Activated CD4-positive, alpha-beta memory T cell treated with anti-CD3 and anti-CD28 coated beads for 36 hours (primary cell): Measurements from ENCODE around the gene KMT2E. TPM values are rescaled to one million over a fixed set of nuclear protein-coding genes. Genes with fewer than 3 reads are reported as not detected.
"Not testable (repeated sequence)": the region's sequence is repeated elsewhere in the genome, so short reads cannot be mapped to it uniquely, and the experiment has no call there.

ENCODE experiments used
- CTCF ChIA-PET: fragments of 350-600 bp; sonication (Branson Sonifier 250); formaldehyde crosslinking; loops from one replicate; lab custom pipeline; 2021; ENCODE audit warnings: antibody characterized with exemption, inconsistent platforms; lab: Charles Lee
- POLR2A ChIA-PET: fragments of 350-600 bp; sonication (Branson Sonifier 250); formaldehyde crosslinking; loops from one replicate; lab custom pipeline; 2021; ENCODE audit warnings: antibody characterized with exemption; lab: Charles Lee
- DNase-seq: peaks from one replicate; pipeline ENCODE4 v3.0.0-alpha.2; 2020
- H3K27ac Mint-ChIP-seq: one replicate; pipeline ENCODE4 v1.8.0; 2021; ENCODE audit warnings: mixed read lengths
- H3K27me3 Mint-ChIP-seq: one replicate; pipeline ENCODE4 v1.8.0; 2021; ENCODE audit warnings: mixed read lengths
- H3K36me3 Mint-ChIP-seq: one replicate; pipeline ENCODE4 v1.8.0; 2021; ENCODE audit warnings: mixed read lengths
- H3K4me1 Mint-ChIP-seq: one replicate; pipeline ENCODE4 v1.8.0; 2021; ENCODE audit warnings: low read depth, mixed read lengths
- H3K4me3 Mint-ChIP-seq: one replicate; pipeline ENCODE4 v1.8.0; 2021; ENCODE audit warnings: mild to moderate bottlenecking, mixed read lengths
- H3K9me3 Mint-ChIP-seq: one replicate; pipeline ENCODE4 v1.8.0; 2021; ENCODE audit warnings: mixed read lengths
- intact Hi-C: fragments of 100-400 bp; cut with micrococcal nuclease; formaldehyde crosslinking; loops from one replicate; pipeline ENCODE4 v1.15.1; 2023
- total RNA-seq, 2 experiments: library from RNA; stranded (reverse); gene quantifications; one replicate each; pipeline ENCODE4 v1.2.3, GENCODE V29; 2021

The KMT2E gene
- total RNA-seq, 2 experiments from 2014 or later = 92.1 to 98.6 TPM

- no peaks in the 10 kb centered on the region for H3K9me3 Mint-ChIP-seq
- ChIA-PET POLR2A (interaction anchor here (1.3 kb wide), 1 partner anchor 11 kb away, joined by 4 read pairs; no protein-coding TSS in a partner anchor), CTCF (interaction anchor here (1.5 to 2.0 kb wide), 2 partner anchors 8 to 50 kb away, joined by 3 to 8 read pairs; no protein-coding TSS in a partner anchor)
- peak overlapping the region; percentile 73 for H3K27ac Mint-ChIP-seq
- peaks cover 28% of the 10 kb centered on the region for H3K4me1 Mint-ChIP-seq
- H3K36me3 Mint-ChIP-seq = peaks cover 18% of the 10 kb centered on the region
- DNase-seq = no peak
- intact Hi-C loops = no loop called here
- no peak overlapping the region for H3K4me3 Mint-ChIP-seq
- H3K27me3 Mint-ChIP-seq = no peaks in the 10 kb centered on the region
Measured at GRCh38 chr7:104973227-104973626, 40.8 kb upstream of the KMT2E start.

DNA sequence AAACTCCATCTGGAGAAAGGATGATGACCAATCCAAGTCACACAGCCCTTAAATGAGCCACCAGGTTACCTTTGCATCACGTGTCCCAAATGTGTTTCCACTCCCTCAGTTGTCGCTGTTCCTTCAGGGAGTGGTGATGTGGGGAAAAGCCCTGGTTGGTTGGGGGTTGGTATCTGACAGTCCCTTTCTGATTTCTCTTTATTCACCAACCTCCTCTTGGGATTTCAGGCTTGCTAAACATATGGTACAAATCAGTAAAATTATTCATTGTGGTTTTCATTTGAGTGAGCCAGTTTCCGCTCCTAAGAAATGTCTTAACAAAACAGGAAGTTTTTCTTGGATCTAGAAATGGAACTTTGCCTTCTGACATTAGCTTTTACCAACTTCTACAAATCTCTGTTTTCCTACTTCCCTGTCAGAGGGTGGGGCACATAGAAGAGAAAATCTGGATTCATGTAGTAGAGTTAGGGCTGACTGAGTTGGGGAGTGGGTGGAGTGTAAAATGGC is 40.0 kb upstream of the KMT2E start:
- peaks cover 18% of the 10 kb centered on the region for H3K36me3 Mint-ChIP-seq

GRCh38 chr7:104975553-104975952 is 38.5 kb upstream of the KMT2E start:
- intact Hi-C loops, DNase-seq, H3K4me3 Mint-ChIP-seq, CTCF ChIA-PET, H3K27ac Mint-ChIP-seq, H3K27me3 Mint-ChIP-seq, POLR2A ChIA-PET, H3K9me3 Mint-ChIP-seq: not testable (repeated sequence)
- Mint-ChIP-seq H3K4me1 (peaks cover 40% of the 10 kb centered on the region), H3K36me3 (peaks cover 19% of the 10 kb centered on the region)

More for the DNA sequence above, 40.0 kb upstream of the KMT2E start:
- CTCF ChIA-PET = interaction anchor here (1.0 to 1.5 kb wide), 2 partner anchors 27 to 50 kb away, joined by 3 read pairs; no protein-coding TSS in a partner anchor
- H3K9me3 Mint-ChIP-seq = no peaks in the 10 kb centered on the region
- POLR2A ChIA-PET = interaction anchor here (1.1 to 1.3 kb wide), 2 partner anchors 9 to 10 kb away, joined by 3 to 4 read pairs; no protein-coding TSS in a partner anchor
- peaks cover 30% of the 10 kb centered on the region for H3K4me1 Mint-ChIP-seq
- intact Hi-C loops = no loop called here
- H3K4me3 Mint-ChIP-seq = no peak overlapping the region
- H3K27me3 Mint-ChIP-seq = no peaks in the 10 kb centered on the region
- DNase-seq = peak; percentile 40
- H3K27ac Mint-ChIP-seq = no peak overlapping the region

GRCh38 chr7:104976966-104977636 is 36.9 kb upstream of the KMT2E start:
- POLR2A ChIA-PET = interaction anchor here (0.6 kb wide), 1 partner anchor 11 kb away, joined by 5 read pairs; no protein-coding TSS in a partner anchor
- intact Hi-C loops = no loop called here
- Mint-ChIP-seq H3K27me3 (no peaks in the 10 kb centered on the region), H3K4me1 (peaks cover 54% of the 10 kb centered on the region), H3K4me3 (no peak overlapping the region), H3K36me3 (peaks cover 16% of the 10 kb centered on the region), H3K27ac (no peak overlapping the region), H3K9me3 (no peaks in the 10 kb centered on the region)
- no peak for DNase-seq
- CTCF ChIA-PET = no interaction called here

- DNase-seq = no peak
- intact Hi-C loops = no loop called here
- H3K4me1 Mint-ChIP-seq = peaks cover 61% of the 10 kb centered on the region
- CTCF ChIA-PET = interaction anchor here (1.0 to 8.0 kb wide), 2 partner anchors 15 to 55 kb away, joined by 3 to 76 read pairs; no protein-coding TSS in a partner anchor
- H3K9me3 Mint-ChIP-seq = no peaks in the 10 kb centered on the region
- H3K27me3 Mint-ChIP-seq = no peaks in the 10 kb centered on the region
- no peak overlapping the region for H3K27ac Mint-ChIP-seq
- POLR2A ChIA-PET = interaction anchor here (0.8 kb wide), 1 partner anchor 35 kb away, joined by 3 read pairs; no protein-coding TSS in a partner anchor
- no peak overlapping the region for H3K4me3 Mint-ChIP-seq
- H3K36me3 Mint-ChIP-seq = peaks cover 14% of the 10 kb centered on the region
Measured at GRCh38 chr7:104978460-104978859, 35.5 kb upstream of the KMT2E start.

DNA sequence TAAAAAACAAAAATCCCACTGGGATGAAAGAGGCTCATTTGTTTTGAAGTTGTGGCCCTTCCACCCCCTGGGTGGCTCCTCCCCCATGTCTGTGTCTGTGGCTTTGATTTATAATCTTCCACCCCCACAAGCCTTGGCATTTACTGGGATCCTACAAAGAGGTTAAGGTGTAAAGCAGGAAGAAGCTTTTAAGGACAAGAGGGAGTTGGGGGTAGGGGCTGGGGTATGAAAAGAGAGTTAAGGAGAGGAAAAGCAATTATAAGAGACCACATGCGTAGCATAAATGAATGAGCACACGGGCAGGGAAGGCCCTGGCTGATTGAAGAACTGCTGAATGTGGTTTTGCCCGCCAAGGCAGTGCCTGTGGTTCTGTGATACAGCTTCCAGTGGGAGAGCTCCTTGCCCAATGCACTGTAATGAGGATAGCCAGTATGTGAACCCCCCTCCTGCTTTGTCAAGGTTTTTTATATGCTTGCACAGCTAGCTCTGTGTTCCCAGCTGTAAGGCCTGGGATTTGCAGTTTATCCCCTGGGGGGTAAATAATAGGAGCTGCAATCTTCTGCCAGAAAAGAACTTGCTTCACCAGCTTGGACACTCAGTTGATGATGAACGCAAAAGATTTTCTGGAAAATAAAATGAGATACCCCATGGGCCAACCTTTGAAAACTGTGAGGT is 34.7 kb upstream of the KMT2E start:
- intact Hi-C loops = no loop called here
- Mint-ChIP-seq H3K9me3 (no peaks in the 10 kb centered on the region), H3K27ac (no peak overlapping the region), H3K36me3 (peaks cover 16% of the 10 kb centered on the region), H3K4me3 (no peak overlapping the region), H3K27me3 (no peaks in the 10 kb centered on the region), H3K4me1 (peaks cover 53% of the 10 kb centered on the region)
- POLR2A ChIA-PET = interaction anchor here (0.6 to 0.8 kb wide), 2 partner anchors 34 to 37 kb away, joined by 3 to 6 read pairs; no protein-coding TSS in a partner anchor
- DNase-seq = no peak
- CTCF ChIA-PET = interaction anchor here (1.0 to 8.0 kb wide), 5 partner anchors 14 to 76 kb away, joined by 3 to 76 read pairs (median 15); no protein-coding TSS in a partner anchor

- Mint-ChIP-seq H3K36me3 (peaks cover 14% of the 10 kb centered on the region), H3K9me3 (no peaks in the 10 kb centered on the region), H3K27ac (peak overlapping the region; percentile 51), H3K27me3 (no peaks in the 10 kb centered on the region), H3K4me3 (no peak overlapping the region), H3K4me1 (peaks cover 62% of the 10 kb centered on the region)
- POLR2A ChIA-PET = interaction anchor here (1.2 to 5.8 kb wide), 5 partner anchors 23 to 40 kb away, joined by 3 to 202 read pairs (median 10); partner anchors contain the start of gene KMT2E
- no peak for DNase-seq
- CTCF ChIA-PET = interaction anchor here (0.8 to 8.0 kb wide), 31 partner anchors 8 to 554 kb away, joined by 3 to 80 read pairs (median 7); partner anchors contain the start of gene KMT2E
- intact Hi-C loops = loop anchor here (2.0 to 5.0 kb wide), 3 partner anchors 117 to 446 kb away; no protein-coding TSS in a partner anchor
Measured at GRCh38 chr7:104980440-104980839, 33.6 kb upstream of the KMT2E start.

DNA sequence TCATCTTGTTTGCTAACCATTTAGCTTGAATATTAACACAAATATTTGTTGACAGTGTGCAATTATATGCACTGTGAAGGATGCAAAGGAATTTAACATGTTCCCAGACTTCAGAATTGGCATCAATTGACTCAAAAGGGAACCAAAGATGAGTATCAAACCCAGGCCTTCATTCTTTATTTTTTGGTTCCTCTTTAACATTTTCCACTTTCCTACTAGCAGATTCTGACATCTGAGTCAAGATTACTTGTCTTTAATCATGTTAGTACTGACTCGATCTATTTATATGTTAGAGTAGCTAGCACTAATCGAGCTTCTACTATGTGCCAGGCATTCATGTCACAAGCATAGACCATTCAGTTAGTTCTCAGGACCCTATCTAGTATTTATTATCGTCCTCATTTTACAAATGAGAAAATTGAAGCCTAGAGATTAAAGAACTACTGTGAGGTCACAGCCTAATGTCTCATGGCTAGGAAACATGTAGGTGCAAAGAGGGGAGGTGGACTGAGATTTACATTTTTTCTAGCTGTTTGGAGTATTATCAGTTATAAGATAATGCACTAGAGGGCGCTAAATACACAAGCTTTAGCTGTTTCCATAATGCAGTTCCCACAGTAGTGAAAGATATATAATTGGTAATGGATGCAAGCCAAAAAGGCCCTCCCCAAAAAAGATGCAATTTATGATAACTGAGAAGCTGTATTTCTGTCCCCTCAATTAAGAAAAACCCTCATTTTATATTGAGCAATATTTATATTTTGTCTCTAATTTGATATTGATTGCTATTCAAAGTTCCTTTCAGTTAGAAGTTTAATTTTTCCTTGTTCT is 32.9 kb upstream of the KMT2E start:
- Mint-ChIP-seq H3K9me3 (no peaks in the 10 kb centered on the region), H3K27ac (peak overlapping the region; percentile 9), H3K36me3 (peaks cover 17% of the 10 kb centered on the region), H3K4me1 (peaks cover 68% of the 10 kb centered on the region), H3K27me3 (no peaks in the 10 kb centered on the region), H3K4me3 (peak overlapping the region; percentile 1)
- no peak for DNase-seq
- intact Hi-C loops = loop anchor here (1.0 to 5.0 kb wide), 6 partner anchors 24 to 446 kb away; no protein-coding TSS in a partner anchor
- POLR2A ChIA-PET = interaction anchor here (0.6 to 5.8 kb wide), 7 partner anchors 16 to 40 kb away, joined by 3 to 202 read pairs (median 9); partner anchors contain the start of gene KMT2E
- CTCF ChIA-PET = interaction anchor here (0.6 to 8.0 kb wide), 44 partner anchors 9 to 553 kb away, joined by 3 to 80 read pairs (median 5); partner anchors contain the start of gene KMT2E

GRCh38 chr7:104981672-104982037 is 32.4 kb upstream of the KMT2E start:
- H3K36me3 Mint-ChIP-seq = peaks cover 17% of the 10 kb centered on the region
- H3K9me3 Mint-ChIP-seq = no peaks in the 10 kb centered on the region
- ChIA-PET CTCF (interaction anchor here (0.7 to 8.0 kb wide), 40 partner anchors 9 to 552 kb away, joined by 3 to 80 read pairs (median 5); partner anchors contain the start of gene KMT2E), POLR2A (interaction anchor here (0.6 to 5.8 kb wide), 9 partner anchors 8 to 41 kb away, joined by 3 to 202 read pairs (median 4); partner anchors contain the start of gene KMT2E)
- H3K4me3 Mint-ChIP-seq = no peak overlapping the region
- H3K4me1 Mint-ChIP-seq = peaks cover 70% of the 10 kb centered on the region
- no peaks in the 10 kb centered on the region for H3K27me3 Mint-ChIP-seq
- intact Hi-C loops = loop anchor here (1.0 to 5.0 kb wide), 7 partner anchors 24 to 607 kb away; no protein-coding TSS in a partner anchor
- H3K27ac Mint-ChIP-seq = peak overlapping the region; percentile 7
- DNase-seq = no peak

DNA sequence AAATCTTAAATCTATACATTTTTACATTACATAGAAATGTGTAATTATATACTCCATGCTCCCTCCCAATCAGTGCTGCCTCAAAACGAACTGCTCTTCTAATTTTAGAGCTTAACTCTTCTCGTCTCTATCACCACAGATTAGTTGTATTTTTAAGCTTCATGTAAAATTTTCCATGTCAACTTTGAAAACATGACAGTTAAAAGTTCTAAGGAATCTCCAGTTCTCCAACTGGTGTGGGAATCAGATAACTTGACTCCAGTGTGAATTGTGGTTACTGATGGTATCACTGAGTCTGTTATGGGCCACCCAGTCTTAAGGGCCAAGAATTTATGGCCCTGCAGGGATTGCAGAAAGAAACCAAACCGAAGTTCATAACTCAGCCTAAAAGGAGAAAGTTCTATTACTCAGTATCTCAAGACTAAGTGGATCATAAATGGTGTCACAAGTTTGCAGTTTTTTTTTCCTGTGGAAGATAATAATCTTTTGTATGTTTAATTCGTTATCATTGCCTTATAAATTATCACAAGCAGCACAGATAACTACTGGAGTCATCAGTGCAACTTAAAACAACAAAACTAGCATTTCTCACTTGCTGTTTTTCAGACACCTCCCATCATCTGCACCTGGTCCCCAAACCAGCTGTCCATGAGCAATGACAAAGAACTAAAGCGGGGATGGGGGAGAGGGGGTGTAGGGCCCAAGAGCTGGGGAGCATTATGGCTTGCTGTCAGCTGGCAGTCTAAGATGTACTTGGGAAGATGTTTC is 31.5 kb upstream of the KMT2E start:
- CTCF ChIA-PET = interaction anchor here (0.7 to 8.0 kb wide), 28 partner anchors 11 to 447 kb away, joined by 3 to 80 read pairs (median 6); partner anchors contain the start of gene KMT2E
- Mint-ChIP-seq H3K4me3 (peak overlapping the region; percentile 100), H3K27ac (peak overlapping the region; percentile 100), H3K9me3 (no peaks in the 10 kb centered on the region), H3K36me3 (peaks cover 17% of the 10 kb centered on the region), H3K4me1 (peaks cover 67% of the 10 kb centered on the region), H3K27me3 (no peaks in the 10 kb centered on the region)
- intact Hi-C loops = loop anchor here (1.0 to 5.0 kb wide), 3 partner anchors 37 to 606 kb away; no protein-coding TSS in a partner anchor
- peak; percentile 33 for DNase-seq
- POLR2A ChIA-PET = interaction anchor here (0.7 to 5.8 kb wide), 7 partner anchors 8 to 681 kb away, joined by 3 to 202 read pairs (median 3); partner anchors contain the start of gene KMT2E
